ENCODE results near the gene ADH4.

DNA sequence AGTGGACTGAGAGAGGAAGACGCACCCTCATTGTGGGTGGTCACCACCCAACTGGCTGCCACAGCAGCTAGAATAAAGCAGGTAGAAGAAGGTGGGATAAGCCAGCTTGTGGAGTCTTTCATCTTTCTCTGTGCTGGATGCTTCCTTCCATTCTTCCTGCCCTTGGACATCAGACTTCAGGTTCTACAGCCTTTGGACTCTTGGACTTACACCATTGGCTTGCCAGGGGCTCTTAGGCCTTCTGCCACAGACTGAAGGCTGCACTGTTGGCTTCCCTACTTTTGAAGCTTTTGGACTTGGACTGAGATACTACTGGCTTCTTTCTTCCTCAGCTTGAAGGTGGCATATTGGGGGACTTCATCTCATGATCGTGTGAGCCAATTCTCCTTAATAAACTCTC lies 41.5 kb upstream of the ADH4 start:
- TF ChIP-seq, protein P1, sequence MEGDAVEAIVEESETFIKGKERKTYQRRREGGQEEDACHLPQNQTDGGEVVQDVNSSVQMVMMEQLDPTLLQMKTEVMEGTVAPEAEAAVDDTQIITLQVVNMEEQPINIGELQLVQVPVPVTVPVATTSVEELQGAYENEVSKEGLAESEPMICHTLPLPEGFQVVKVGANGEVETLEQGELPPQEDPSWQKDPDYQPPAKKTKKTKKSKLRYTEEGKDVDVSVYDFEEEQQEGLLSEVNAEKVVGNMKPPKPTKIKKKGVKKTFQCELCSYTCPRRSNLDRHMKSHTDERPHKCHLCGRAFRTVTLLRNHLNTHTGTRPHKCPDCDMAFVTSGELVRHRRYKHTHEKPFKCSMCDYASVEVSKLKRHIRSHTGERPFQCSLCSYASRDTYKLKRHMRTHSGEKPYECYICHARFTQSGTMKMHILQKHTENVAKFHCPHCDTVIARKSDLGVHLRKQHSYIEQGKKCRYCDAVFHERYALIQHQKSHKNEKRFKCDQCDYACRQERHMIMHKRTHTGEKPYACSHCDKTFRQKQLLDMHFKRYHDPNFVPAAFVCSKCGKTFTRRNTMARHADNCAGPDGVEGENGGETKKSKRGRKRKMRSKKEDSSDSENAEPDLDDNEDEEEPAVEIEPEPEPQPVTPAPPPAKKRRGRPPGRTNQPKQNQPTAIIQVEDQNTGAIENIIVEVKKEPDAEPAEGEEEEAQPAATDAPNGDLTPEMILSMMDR (IDR thresholded peaks at IDR 0.05 in 2 of 3, conservative IDR thresholded peaks at IDR 0.05 in 1 of 3; ENCODE audit: borderline replicate concordance in 1 of 3, insufficient read depth in 1 of 3, low read depth in 2 of 3, low read length in 2 of 3): no peak
- TF ChIP-seq TCF7L2 (IDR thresholded peaks at IDR 0.05; ENCODE audit: borderline replicate concordance, extremely low read depth, insufficient read depth, insufficient read length) (no peak), JUND (IDR thresholded peaks at IDR 0.05) (no peak), CEBPB (IDR thresholded peaks at IDR 0.05; ENCODE audit: low read depth) (no peak), EZH2phosphoT487 (IDR thresholded peaks at IDR 0.05; ENCODE audit: borderline replicate concordance) (no peak), POLR2A (IDR thresholded peaks at IDR 0.05; ENCODE audit: borderline replicate concordance, extremely low read depth, insufficient read depth, insufficient read length) (no peak), SRF (IDR thresholded peaks at IDR 0.05; ENCODE audit: low read depth) (no peak), POLR2AphosphoS5 (IDR thresholded peaks at IDR 0.05; ENCODE audit: low read depth, low read length) (no peak), ZNF274 (IDR thresholded peaks at IDR 0.05; ENCODE audit: low read depth, low read length) (no peak), SP1 (IDR thresholded peaks at IDR 0.05; ENCODE audit: low read depth) (no peak), ELF1 (IDR thresholded peaks at IDR 0.05; ENCODE audit: borderline replicate concordance, low read depth) (no peak)
- TF ChIP-seq, protein P2, sequence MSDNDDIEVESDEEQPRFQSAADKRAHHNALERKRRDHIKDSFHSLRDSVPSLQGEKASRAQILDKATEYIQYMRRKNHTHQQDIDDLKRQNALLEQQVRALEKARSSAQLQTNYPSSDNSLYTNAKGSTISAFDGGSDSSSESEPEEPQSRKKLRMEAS (IDR thresholded peaks at IDR 0.05): no peak
- TF ChIP-seq, protein P3, sequence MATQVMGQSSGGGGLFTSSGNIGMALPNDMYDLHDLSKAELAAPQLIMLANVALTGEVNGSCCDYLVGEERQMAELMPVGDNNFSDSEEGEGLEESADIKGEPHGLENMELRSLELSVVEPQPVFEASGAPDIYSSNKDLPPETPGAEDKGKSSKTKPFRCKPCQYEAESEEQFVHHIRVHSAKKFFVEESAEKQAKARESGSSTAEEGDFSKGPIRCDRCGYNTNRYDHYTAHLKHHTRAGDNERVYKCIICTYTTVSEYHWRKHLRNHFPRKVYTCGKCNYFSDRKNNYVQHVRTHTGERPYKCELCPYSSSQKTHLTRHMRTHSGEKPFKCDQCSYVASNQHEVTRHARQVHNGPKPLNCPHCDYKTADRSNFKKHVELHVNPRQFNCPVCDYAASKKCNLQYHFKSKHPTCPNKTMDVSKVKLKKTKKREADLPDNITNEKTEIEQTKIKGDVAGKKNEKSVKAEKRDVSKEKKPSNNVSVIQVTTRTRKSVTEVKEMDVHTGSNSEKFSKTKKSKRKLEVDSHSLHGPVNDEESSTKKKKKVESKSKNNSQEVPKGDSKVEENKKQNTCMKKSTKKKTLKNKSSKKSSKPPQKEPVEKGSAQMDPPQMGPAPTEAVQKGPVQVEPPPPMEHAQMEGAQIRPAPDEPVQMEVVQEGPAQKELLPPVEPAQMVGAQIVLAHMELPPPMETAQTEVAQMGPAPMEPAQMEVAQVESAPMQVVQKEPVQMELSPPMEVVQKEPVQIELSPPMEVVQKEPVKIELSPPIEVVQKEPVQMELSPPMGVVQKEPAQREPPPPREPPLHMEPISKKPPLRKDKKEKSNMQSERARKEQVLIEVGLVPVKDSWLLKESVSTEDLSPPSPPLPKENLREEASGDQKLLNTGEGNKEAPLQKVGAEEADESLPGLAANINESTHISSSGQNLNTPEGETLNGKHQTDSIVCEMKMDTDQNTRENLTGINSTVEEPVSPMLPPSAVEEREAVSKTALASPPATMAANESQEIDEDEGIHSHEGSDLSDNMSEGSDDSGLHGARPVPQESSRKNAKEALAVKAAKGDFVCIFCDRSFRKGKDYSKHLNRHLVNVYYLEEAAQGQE (IDR thresholded peaks at IDR 0.05; ENCODE audit: low read depth): no peak
- TF ChIP-seq, protein P4, sequence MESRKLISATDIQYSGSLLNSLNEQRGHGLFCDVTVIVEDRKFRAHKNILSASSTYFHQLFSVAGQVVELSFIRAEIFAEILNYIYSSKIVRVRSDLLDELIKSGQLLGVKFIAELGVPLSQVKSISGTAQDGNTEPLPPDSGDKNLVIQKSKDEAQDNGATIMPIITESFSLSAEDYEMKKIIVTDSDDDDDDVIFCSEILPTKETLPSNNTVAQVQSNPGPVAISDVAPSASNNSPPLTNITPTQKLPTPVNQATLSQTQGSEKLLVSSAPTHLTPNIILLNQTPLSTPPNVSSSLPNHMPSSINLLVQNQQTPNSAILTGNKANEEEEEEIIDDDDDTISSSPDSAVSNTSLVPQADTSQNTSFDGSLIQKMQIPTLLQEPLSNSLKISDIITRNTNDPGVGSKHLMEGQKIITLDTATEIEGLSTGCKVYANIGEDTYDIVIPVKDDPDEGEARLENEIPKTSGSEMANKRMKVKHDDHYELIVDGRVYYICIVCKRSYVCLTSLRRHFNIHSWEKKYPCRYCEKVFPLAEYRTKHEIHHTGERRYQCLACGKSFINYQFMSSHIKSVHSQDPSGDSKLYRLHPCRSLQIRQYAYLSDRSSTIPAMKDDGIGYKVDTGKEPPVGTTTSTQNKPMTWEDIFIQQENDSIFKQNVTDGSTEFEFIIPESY (IDR thresholded peaks at IDR 0.05; ENCODE audit: extremely low read depth, insufficient replicate concordance, low read length): no peak
